IPS-18a (cell line): ENCODE data around the gene DIP2C.

Experiments used
- H3K27ac ChIP-seq: one replicate; pipeline ENCODE4 v1.5.1; 2013; ENCODE audit warnings: low read length
- H3K27me3 ChIP-seq: one replicate; pipeline ENCODE4 v1.6.1; 2013; ENCODE audit warnings: mild to moderate bottlenecking, low read length; ENCODE audit not compliant: control insufficient read depth, insufficient read depth
- H3K36me3 ChIP-seq: one replicate; pipeline ENCODE4 v1.6.1; 2013; ENCODE audit warnings: low read depth, low read length; ENCODE audit not compliant: control insufficient read depth
- H3K4me1 ChIP-seq: one replicate; pipeline ENCODE4 v1.6.1; 2013; ENCODE audit warnings: low read depth, low read length; ENCODE audit not compliant: control insufficient read depth
- H3K4me3 ChIP-seq: one replicate; pipeline ENCODE4 v1.5.1; 2013; ENCODE audit warnings: low read length
- H3K9ac ChIP-seq: one replicate; pipeline ENCODE4 v1.6.1; 2013; ENCODE audit warnings: mild to moderate bottlenecking, low read length, moderate library complexity
- H3K9me3 ChIP-seq: one replicate; pipeline ENCODE4 v1.6.1; 2013; ENCODE audit warnings: low read depth, low read length; ENCODE audit not compliant: control insufficient read depth

Gene DIP2C

GRCh38 chr10:692682-693351 lies 3.3 kb upstream of the DIP2C start:
- no peaks in the 10 kb centered on the region for H3K36me3 ChIP-seq
- H3K27ac ChIP-seq = no peak overlapping the region
- no peaks in the 10 kb centered on the region for H3K9me3 ChIP-seq
- peaks cover 30% of the 10 kb centered on the region for H3K27me3 ChIP-seq
- H3K4me3 ChIP-seq = no peak overlapping the region
- no peak overlapping the region for H3K9ac ChIP-seq
- H3K4me1 ChIP-seq = peaks cover 10% of the 10 kb centered on the region

DNA sequence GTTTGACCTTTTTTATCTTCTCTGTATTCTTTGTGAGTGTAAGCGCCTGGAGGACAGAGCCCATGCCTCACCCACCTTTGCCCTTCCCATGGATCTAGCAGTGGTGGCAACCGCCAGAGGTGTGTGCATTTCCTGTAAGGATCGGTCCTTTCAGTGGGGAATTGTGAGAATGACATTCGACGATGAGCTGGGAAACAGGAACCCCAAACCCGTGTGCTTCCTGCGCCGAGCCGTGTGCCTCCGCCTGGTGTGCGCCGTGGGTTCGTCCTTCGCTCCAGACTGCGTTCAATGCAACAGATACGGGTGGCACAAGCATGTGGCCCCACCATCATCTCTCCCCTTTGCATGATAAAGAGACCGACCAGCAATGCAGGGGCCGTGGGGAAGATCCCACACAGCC lies 1.7 kb upstream of the DIP2C start:
- no peaks in the 10 kb centered on the region for H3K9me3 ChIP-seq
- no peak overlapping the region for H3K4me3 ChIP-seq
- no peaks in the 10 kb centered on the region for H3K36me3 ChIP-seq
- no peak overlapping the region for H3K9ac ChIP-seq
- H3K4me1 ChIP-seq = peaks cover 10% of the 10 kb centered on the region
- peaks cover 38% of the 10 kb centered on the region for H3K27me3 ChIP-seq
- no peak overlapping the region for H3K27ac ChIP-seq

DNA sequence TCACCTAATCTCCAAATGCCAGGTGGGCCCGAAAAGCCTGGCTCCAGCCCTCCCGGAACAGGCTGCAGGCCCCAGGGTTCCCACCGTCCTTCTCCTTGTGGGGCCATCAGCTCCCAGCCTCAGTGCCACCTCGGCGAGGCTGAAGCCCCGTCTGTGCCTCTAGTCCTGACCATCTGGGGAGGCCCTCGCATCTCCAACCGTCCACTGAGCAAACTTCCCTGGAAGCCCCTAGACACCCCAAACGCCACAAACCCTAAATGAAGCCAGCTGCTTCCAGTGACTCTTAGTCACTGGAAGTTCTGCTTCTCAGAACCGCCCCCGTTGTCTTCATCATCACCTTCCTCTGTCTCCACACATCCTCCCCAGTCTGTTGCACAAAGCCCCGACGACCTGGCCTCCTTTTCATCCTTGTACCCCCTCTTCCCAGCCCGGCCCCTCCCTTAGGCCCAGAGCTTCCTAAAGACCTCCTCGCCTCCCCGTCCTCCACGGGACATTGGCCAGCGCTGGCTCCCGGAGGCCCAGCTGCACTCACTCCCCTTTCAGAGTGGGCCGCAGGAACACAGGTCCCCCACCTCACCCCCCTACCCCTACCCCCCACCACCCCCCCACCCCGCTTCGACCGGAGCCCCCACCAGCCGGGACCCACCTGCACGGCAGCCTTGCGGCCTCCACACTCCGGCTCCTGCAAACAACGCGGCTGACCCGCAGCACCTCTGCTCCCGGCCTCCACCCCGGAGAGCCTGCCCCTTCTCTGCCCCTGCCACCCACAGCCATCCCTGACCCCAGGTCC lies 1.1 kb upstream of the DIP2C start:
- Histone ChIP-seq H3K9ac (no peak overlapping the region), H3K27ac (no peak overlapping the region), H3K9me3 (no peaks in the 10 kb centered on the region), H3K4me1 (peaks cover 10% of the 10 kb centered on the region), H3K4me3 (peak overlapping the region; percentile 64), H3K36me3 (no peaks in the 10 kb centered on the region), H3K27me3 (peaks cover 38% of the 10 kb centered on the region)

DNA sequence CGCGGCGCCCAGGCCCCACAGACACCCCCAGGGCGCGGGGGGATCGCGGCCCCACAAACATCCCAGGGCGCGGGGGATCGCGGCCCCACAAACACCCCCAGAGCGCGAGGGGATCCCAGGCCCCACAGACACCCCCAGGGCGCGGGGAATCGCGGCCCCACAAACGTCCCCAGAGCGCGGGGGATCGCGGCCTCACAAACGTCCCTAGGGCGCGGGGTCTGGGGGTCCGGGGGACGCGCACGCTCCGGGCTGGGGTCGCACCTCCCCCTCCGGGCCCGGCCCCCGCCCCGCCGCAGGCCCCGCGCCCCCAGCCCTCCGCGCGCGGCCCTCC lies 382 bp downstream of the DIP2C start:
- H3K4me1 ChIP-seq = peaks cover 10% of the 10 kb centered on the region
- no peak overlapping the region for H3K27ac ChIP-seq
- H3K9ac ChIP-seq = peak overlapping the region; percentile 67
- no peaks in the 10 kb centered on the region for H3K9me3 ChIP-seq
- H3K4me3 ChIP-seq = peak overlapping the region; percentile 75
- H3K36me3 ChIP-seq = no peaks in the 10 kb centered on the region
- H3K27me3 ChIP-seq = peaks cover 38% of the 10 kb centered on the region

DNA sequence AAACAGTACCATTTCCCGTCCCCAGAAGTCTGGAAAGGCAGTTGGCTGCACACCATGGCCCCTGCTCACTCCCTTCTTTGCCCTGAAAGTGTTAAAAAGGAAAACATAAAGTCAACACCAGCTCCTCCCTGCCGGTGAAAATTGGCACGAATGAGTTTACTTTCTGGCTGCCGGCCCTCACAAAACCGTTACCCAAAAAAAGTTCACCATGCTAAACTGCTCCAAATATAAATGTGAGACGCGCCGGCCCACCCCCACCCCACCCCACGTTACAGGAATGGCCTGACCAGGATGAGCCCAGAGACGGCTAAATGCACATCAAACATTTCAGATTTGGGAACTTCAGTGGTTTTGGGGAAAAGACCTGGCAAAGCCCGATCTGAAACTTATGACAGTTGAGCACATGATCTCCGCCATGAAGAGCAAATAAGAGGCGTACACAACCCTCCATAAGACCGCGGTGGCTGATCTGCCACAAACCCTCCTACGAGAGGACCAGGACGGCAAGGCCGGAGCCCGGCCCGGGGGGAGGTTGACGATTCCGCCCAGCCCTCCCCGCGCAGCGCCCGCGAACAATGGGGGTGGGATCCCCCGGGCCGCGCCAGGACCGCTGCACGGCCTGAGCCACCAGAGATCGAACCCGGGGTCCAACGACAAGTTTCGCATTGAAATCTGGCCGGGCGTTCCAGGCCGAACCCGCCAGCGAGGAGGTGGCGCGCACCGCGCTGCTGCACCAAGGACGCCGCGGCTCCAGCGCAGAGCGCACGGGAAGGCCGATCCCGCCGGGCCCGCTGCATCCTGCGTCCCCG lies 952 bp downstream of the DIP2C start:
- peaks cover 32% of the 10 kb centered on the region for H3K27me3 ChIP-seq
- H3K4me3 ChIP-seq = peak overlapping the region; percentile 75
- no peak overlapping the region for H3K27ac ChIP-seq
- no peaks in the 10 kb centered on the region for H3K36me3 ChIP-seq
- H3K9me3 ChIP-seq = no peaks in the 10 kb centered on the region
- peak overlapping the region; percentile 67 for H3K9ac ChIP-seq
- peaks cover 9% of the 10 kb centered on the region for H3K4me1 ChIP-seq

DNA sequence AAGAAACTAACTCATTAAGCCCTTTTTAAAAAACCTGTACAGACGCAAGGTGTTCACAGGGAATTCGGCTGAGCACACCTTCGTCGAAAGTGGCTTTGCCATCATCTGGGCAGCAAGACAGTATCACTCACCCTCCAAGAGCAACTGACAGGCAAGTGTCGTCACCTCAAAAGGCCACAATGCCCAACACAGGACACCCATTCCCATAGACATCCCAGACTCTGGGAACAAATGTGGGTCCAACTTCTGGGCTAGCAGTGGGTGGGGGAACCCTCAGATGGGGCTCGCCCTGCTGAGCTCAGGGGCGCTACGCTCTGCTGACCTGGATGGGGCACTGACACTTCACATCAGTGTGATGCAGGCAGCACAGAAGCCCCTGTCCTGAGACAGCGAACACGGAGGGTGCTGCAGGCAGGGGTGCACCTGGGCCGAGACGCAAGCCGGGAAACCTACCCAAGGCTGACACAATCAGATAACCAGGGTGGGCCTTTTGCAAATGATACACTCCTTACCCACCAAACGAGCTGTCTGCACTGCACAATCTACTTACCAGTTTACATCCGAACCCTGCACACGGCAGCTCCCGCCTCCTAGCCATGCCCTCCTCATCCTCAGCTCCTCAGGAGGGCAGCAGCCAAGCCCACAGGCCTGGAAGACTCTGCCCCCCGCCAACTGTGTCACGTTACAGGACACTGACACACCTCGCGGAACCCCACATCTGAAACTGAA lies 1.7 kb downstream of the DIP2C start:
- Histone ChIP-seq H3K4me1 (peaks cover 7% of the 10 kb centered on the region), H3K9ac (no peak overlapping the region), H3K4me3 (peak overlapping the region; percentile 75), H3K27ac (no peak overlapping the region), H3K27me3 (peaks cover 32% of the 10 kb centered on the region), H3K36me3 (no peaks in the 10 kb centered on the region), H3K9me3 (no peaks in the 10 kb centered on the region)

GRCh38 chr10:686155-686931 lies 3.1 kb downstream of the DIP2C start:
- Histone ChIP-seq H3K9me3 (no peaks in the 10 kb centered on the region), H3K36me3 (no peaks in the 10 kb centered on the region), H3K27ac (no peak overlapping the region), H3K4me3 (no peak overlapping the region), H3K27me3 (peaks cover 30% of the 10 kb centered on the region), H3K4me1 (peaks cover 7% of the 10 kb centered on the region), H3K9ac (no peak overlapping the region)

GRCh38 chr10:685613-686012 lies 3.9 kb downstream of the DIP2C start:
- Histone ChIP-seq H3K4me3 (no peak overlapping the region), H3K9me3 (no peaks in the 10 kb centered on the region), H3K36me3 (no peaks in the 10 kb centered on the region), H3K27me3 (peaks cover 24% of the 10 kb centered on the region), H3K9ac (no peak overlapping the region), H3K4me1 (peaks cover 7% of the 10 kb centered on the region), H3K27ac (no peak overlapping the region)

- H3K36me3 ChIP-seq = no peaks in the 10 kb centered on the region
- no peak overlapping the region for H3K4me3 ChIP-seq
- no peak overlapping the region for H3K9ac ChIP-seq
- H3K27me3 ChIP-seq = peaks cover 16% of the 10 kb centered on the region
- no peaks in the 10 kb centered on the region for H3K9me3 ChIP-seq
- peaks cover 3% of the 10 kb centered on the region for H3K4me1 ChIP-seq
- no peak overlapping the region for H3K27ac ChIP-seq
These were observed 5.9 kb downstream of the DIP2C start for GRCh38 chr10:683448-684071.

GRCh38 chr10:682931-683447 lies 6.5 kb downstream of the DIP2C start:
- Histone ChIP-seq H3K27ac (no peak overlapping the region), H3K4me3 (no peak overlapping the region), H3K9ac (no peak overlapping the region)

More at GRCh38 chr10:682931-683447, 6.5 kb downstream of the DIP2C start:
- peaks cover under 1% of the 10 kb centered on the region for H3K4me1 ChIP-seq
- H3K36me3 ChIP-seq = no peaks in the 10 kb centered on the region
- no peaks in the 10 kb centered on the region for H3K9me3 ChIP-seq
- H3K27me3 ChIP-seq = peaks cover 10% of the 10 kb centered on the region
